Karpas-422 (cell line): Measurements from ENCODE around the gene CST6. TPM values are rescaled to one million over a fixed set of nuclear protein-coding genes. Genes with fewer than 3 reads are reported as not detected.

Experiments
- DNase-seq: peaks from one replicate; pipeline ENCODE4 v3.0.0-alpha.2; 2015
- H2AFZ ChIP-seq: fragments of 200-600 bp; sonication (generic); 2 replicates; pipeline ENCODE4 v1.6.1; 2014; ENCODE audit warnings: antibody characterized with exemption, low read length, mixed read lengths
- H3K27ac ChIP-seq: fragments of 200-600 bp; sonication (generic); 2 replicates; pipeline ENCODE4 v1.5.1; 2014; ENCODE audit warnings: mild to moderate bottlenecking, low read length, moderate library complexity
- H3K27me3 ChIP-seq: fragments of 200-600 bp; sonication (generic); 2 replicates; pipeline ENCODE4 v1.6.1; 2014; ENCODE audit warnings: low read length, mixed read lengths
- H3K36me3 ChIP-seq: fragments of 200-600 bp; sonication (generic); 2 replicates; pipeline ENCODE4 v1.6.1; 2014; ENCODE audit warnings: low read length, mixed read lengths; ENCODE audit not compliant: insufficient read depth
- H3K4me1 ChIP-seq: fragments of 200-600 bp; sonication (generic); 2 replicates; pipeline ENCODE4 v1.6.1; 2014; ENCODE audit warnings: mild to moderate bottlenecking, low read length, mixed read lengths
- H3K4me2 ChIP-seq: fragments of 200-600 bp; sonication (generic); 2 replicates; pipeline ENCODE4 v1.6.1; 2014; ENCODE audit warnings: low read length, low read depth, mild to moderate bottlenecking; ENCODE audit not compliant: poor library complexity, severe bottlenecking
- H3K4me3 ChIP-seq: fragments of 200-600 bp; sonication (generic); 2 replicates; pipeline ENCODE4 v1.5.1; 2014; ENCODE audit warnings: mild to moderate bottlenecking, antibody characterized with exemption, low read length, mixed read lengths
- H3K79me2 ChIP-seq: fragments of 200-600 bp; sonication (generic); 2 replicates; pipeline ENCODE4 v1.6.1; 2014; ENCODE audit warnings: mild to moderate bottlenecking, low read length, mixed read lengths
- H3K9ac ChIP-seq: fragments of 200-600 bp; sonication (generic); 2 replicates; pipeline ENCODE4 v1.6.0; 2014; ENCODE audit warnings: low read length
- H3K9me2 ChIP-seq: fragments of 200-600 bp; sonication (generic), shearing (Covaris generic); replicated peaks from 2 replicates; pipeline ENCODE4 v1.6.0; 2014; ENCODE audit warnings: mild to moderate bottlenecking, low read length, moderate library complexity; ENCODE audit not compliant: insufficient read depth
- H3K9me3 ChIP-seq: fragments of 300-700, 200-600 bp; sonication (generic); 2 replicates; pipeline ENCODE4 v1.6.1; 2014; ENCODE audit warnings: low read length, mixed read lengths
- H4K20me1 ChIP-seq: fragments of 200-600 bp; sonication (generic); 2 replicates; pipeline ENCODE4 v1.6.1; 2014; ENCODE audit warnings: mild to moderate bottlenecking, antibody characterized with exemption, low read length, low read depth; ENCODE audit not compliant: insufficient read depth
- total RNA-seq: library from RNA; depleted of rRNA; stranded (reverse); fragments of >200 nt; shearing (Covaris generic); gene quantifications from 2 replicates; pipeline ENCODE4 v1.2.3, GENCODE V29; 2014; ENCODE audit warnings: low replicate concordance

The CST6 gene
- total RNA-seq, 1 experiment from 2014 or later = not detected

- Histone ChIP-seq H3K9me2 (no peaks in the 10 kb centered on the region), H3K79me2 (no peaks in the 10 kb centered on the region), H2AFZ (no peak overlapping the region), H4K20me1 (no peaks in the 10 kb centered on the region), H3K4me2 (no peak overlapping the region), H3K9ac (no peak overlapping the region), H3K4me3 (no peak overlapping the region), H3K27me3 (no peaks in the 10 kb centered on the region), H3K9me3 (no peaks in the 10 kb centered on the region), H3K27ac (no peak overlapping the region), H3K4me1 (no peaks in the 10 kb centered on the region), H3K36me3 (no peaks in the 10 kb centered on the region)
- DNase-seq = no peak
These were observed 29.6 kb upstream of the CST6 start for GRCh38 chr11:65981972-65982823.

GRCh38 chr11:65982824-65983588, 28.8 kb upstream of the CST6 start:
- Histone ChIP-seq H3K4me1 (no peaks in the 10 kb centered on the region), H2AFZ (no peak overlapping the region), H3K4me2 (no peak overlapping the region), H3K27me3 (no peaks in the 10 kb centered on the region), H3K9me3 (no peaks in the 10 kb centered on the region), H4K20me1 (no peaks in the 10 kb centered on the region), H3K9me2 (no peaks in the 10 kb centered on the region), H3K9ac (no peak overlapping the region), H3K79me2 (no peaks in the 10 kb centered on the region), H3K36me3 (no peaks in the 10 kb centered on the region), H3K4me3 (no peak overlapping the region), H3K27ac (no peak overlapping the region)
- DNase-seq = no peak

GRCh38 chr11:65983589-65983987, 28.2 kb upstream of the CST6 start:
- H3K4me3 ChIP-seq = no peak overlapping the region
- no peak for DNase-seq
- H3K4me2 ChIP-seq = no peak overlapping the region
- no peaks in the 10 kb centered on the region for H3K4me1 ChIP-seq
- H3K9me3 ChIP-seq = no peaks in the 10 kb centered on the region
- H3K79me2 ChIP-seq = no peaks in the 10 kb centered on the region
- no peaks in the 10 kb centered on the region for H3K27me3 ChIP-seq
- no peaks in the 10 kb centered on the region for H4K20me1 ChIP-seq
- no peak overlapping the region for H3K9ac ChIP-seq
- H2AFZ ChIP-seq = no peak overlapping the region
- no peak overlapping the region for H3K27ac ChIP-seq
- no peaks in the 10 kb centered on the region for H3K36me3 ChIP-seq
- H3K9me2 ChIP-seq = no peaks in the 10 kb centered on the region

- H3K4me2 ChIP-seq = no peak overlapping the region
- H2AFZ ChIP-seq = no peak overlapping the region
- H3K9ac ChIP-seq = no peak overlapping the region
- DNase-seq = no peak
- no peaks in the 10 kb centered on the region for H3K9me3 ChIP-seq
- no peaks in the 10 kb centered on the region for H3K27me3 ChIP-seq
- H3K79me2 ChIP-seq = no peaks in the 10 kb centered on the region
- no peaks in the 10 kb centered on the region for H4K20me1 ChIP-seq
- H3K36me3 ChIP-seq = peaks cover 6% of the 10 kb centered on the region; the same call in 1 of the 2 replicates
- H3K27ac ChIP-seq = no peak overlapping the region
- H3K4me1 ChIP-seq = no peaks in the 10 kb centered on the region
- H3K9me2 ChIP-seq = no peaks in the 10 kb centered on the region
- H3K4me3 ChIP-seq = no peak overlapping the region
These were observed 24.5 kb upstream of the CST6 start for GRCh38 chr11:65987336-65987735.

GRCh38 chr11:65988791-65989592, 22.8 kb upstream of the CST6 start:
- Histone ChIP-seq H3K4me2 (no peak overlapping the region), H3K79me2 (no peaks in the 10 kb centered on the region), H3K36me3 (peaks cover 6% of the 10 kb centered on the region; the same call in 1 of the 2 replicates), H3K4me1 (no peaks in the 10 kb centered on the region), H4K20me1 (no peaks in the 10 kb centered on the region), H3K27me3 (no peaks in the 10 kb centered on the region), H3K9me3 (no peaks in the 10 kb centered on the region), H3K9me2 (no peaks in the 10 kb centered on the region), H2AFZ (peak overlapping the region; percentile 86; the same call in 1 of the 2 replicates), H3K4me3 (no peak overlapping the region), H3K9ac (no peak overlapping the region), H3K27ac (no peak overlapping the region)
- DNase-seq = peak; percentile 97

GRCh38 chr11:65992056-65992455, 19.8 kb upstream of the CST6 start:
- H4K20me1 ChIP-seq = no peaks in the 10 kb centered on the region
- no peak overlapping the region for H3K9ac ChIP-seq
- DNase-seq = no peak
- peaks cover 6% of the 10 kb centered on the region; the same call in 1 of the 2 replicates for H3K36me3 ChIP-seq
- H3K9me2 ChIP-seq = no peaks in the 10 kb centered on the region
- no peak overlapping the region for H2AFZ ChIP-seq
- H3K27ac ChIP-seq = no peak overlapping the region
- H3K4me1 ChIP-seq = no peaks in the 10 kb centered on the region
- H3K4me2 ChIP-seq = no peak overlapping the region
- no peaks in the 10 kb centered on the region for H3K9me3 ChIP-seq
- H3K79me2 ChIP-seq = no peaks in the 10 kb centered on the region
- H3K27me3 ChIP-seq = no peaks in the 10 kb centered on the region
- H3K4me3 ChIP-seq = no peak overlapping the region

GRCh38 chr11:65997286-65997685, 14.5 kb upstream of the CST6 start:
- Histone ChIP-seq H3K27ac (no peak overlapping the region), H2AFZ (no peak overlapping the region), H3K9me2 (no peaks in the 10 kb centered on the region), H3K27me3 (no peaks in the 10 kb centered on the region), H3K4me2 (no peak overlapping the region), H4K20me1 (peaks cover 11% of the 10 kb centered on the region), H3K9ac (no peak overlapping the region), H3K79me2 (peaks cover 30% of the 10 kb centered on the region), H3K36me3 (peaks cover 32% of the 10 kb centered on the region), H3K4me1 (peaks cover 21% of the 10 kb centered on the region), H3K9me3 (no peaks in the 10 kb centered on the region), H3K4me3 (no peak overlapping the region)
- no peak for DNase-seq
